NCI-H460 (cell line): Measurements from ENCODE around the gene SBF1. TPM values are rescaled to one million over a fixed set of nuclear protein-coding genes. Genes with fewer than 3 reads are reported as not detected.

Experiments
- DNase-seq: peaks from one replicate; pipeline ENCODE4 v3.0.0-alpha.2; 2016; ENCODE audit warnings: low read depth; ENCODE audit errors: extremely low read depth
- total RNA-seq: library from RNA; depleted of rRNA; stranded (reverse); fragments of >200 nt; shearing (Covaris generic); gene quantifications from 2 replicates; pipeline ENCODE4 v1.2.3, GENCODE V29; 2014; rRNA removed

SBF1 gene
- total RNA-seq, 1 experiment from 2014 or later: 37.0 TPM

- no peak for DNase-seq
Measured at GRCh38 chr22:50401907-50402306, 72.9 kb downstream of the SBF1 start.

- no peak for DNase-seq
Measured at GRCh38 chr22:50400931-50401330, 73.9 kb downstream of the SBF1 start.

GRCh38 chr22:50400406-50400805, 74.4 kb downstream of the SBF1 start:
- no peak for DNase-seq

GRCh38 chr22:50399751-50400331, 75.0 kb downstream of the SBF1 start:
- peak; percentile 42 for DNase-seq

GRCh38 chr22:50398831-50399648, 75.8 kb downstream of the SBF1 start:
- DNase-seq: no peak

GRCh38 chr22:50397371-50398060, 77.3 kb downstream of the SBF1 start:
- DNase-seq: peak; percentile 81

GRCh38 chr22:50396751-50397370, 78.0 kb downstream of the SBF1 start:
- peak; percentile 46 for DNase-seq

Other genes with a start within 250 kb of the SBF1 start
- gene TUBGCP6, start 230.0 kb downstream of the SBF1 start, total RNA-seq: 10.7 and 13.0 TPM in 2 replicates
- 13.9 and 14.4 TPM in 2 replicates for gene HDAC10, start 223.8 kb downstream of the SBF1 start, total RNA-seq
- 22.0 and 24.9 TPM in 2 replicates for gene MAPK12, start 213.4 kb downstream of the SBF1 start, total RNA-seq
- gene MAPK11, start 204.7 kb downstream of the SBF1 start, total RNA-seq: 1.3 and 1.8 TPM in 2 replicates
- 51.2 and 52.5 TPM in 2 replicates for gene PLXNB2, start 167.4 kb downstream of the SBF1 start, total RNA-seq
- gene DENND6B, start 148.0 kb downstream of the SBF1 start, total RNA-seq: 0.81 and 1.5 TPM in 2 replicates
- 23.6 and 24.5 TPM in 2 replicates for gene PPP6R2, start 131.7 kb downstream of the SBF1 start, total RNA-seq
- gene ADM2, start 6.5 kb upstream of the SBF1 start, total RNA-seq: 8.9 and 9.2 TPM in 2 replicates
- gene MIOX, start 11.8 kb upstream of the SBF1 start, total RNA-seq: 0.27 and 0.29 TPM in 2 replicates
- gene LMF2, start 32.7 kb upstream of the SBF1 start, total RNA-seq: 17.0 and 21.1 TPM in 2 replicates
- gene NCAPH2, start 33.2 kb upstream of the SBF1 start, total RNA-seq: 28.6 and 38.0 TPM in 2 replicates
- gene SCO2, start 50.6 kb upstream of the SBF1 start, total RNA-seq: 3.0 and 4.0 TPM in 2 replicates
- gene TYMP, start 55.0 kb upstream of the SBF1 start, total RNA-seq: 25.8 and 27.3 TPM in 2 replicates
- 1.6 and 2.1 TPM in 2 replicates for gene KLHDC7B, start 70.9 kb upstream of the SBF1 start, total RNA-seq
- 0.50 TPM in 1 of 2 replicates, not detected in the other for gene SYCE3, start 87.9 kb upstream of the SBF1 start, total RNA-seq
- 9.6 and 9.8 TPM in 2 replicates for gene CPT1B, start 103.4 kb upstream of the SBF1 start, total RNA-seq
- gene CHKB, start 107.8 kb upstream of the SBF1 start, total RNA-seq: 16.1 and 21.0 TPM in 2 replicates
- 0.06 and 0.15 TPM in 2 replicates for gene MAPK8IP2, start 125.8 kb upstream of the SBF1 start, total RNA-seq
- 14.0 and 14.5 TPM in 2 replicates for gene ARSA, start 153.1 kb upstream of the SBF1 start, total RNA-seq
- gene SHANK3, start 197.8 kb upstream of the SBF1 start, total RNA-seq: 0.98 and 1.2 TPM in 2 replicates